Naive B cell (primary cell): ENCODE results near the gene HNRNPH3. TPM values are rescaled to one million over a fixed set of nuclear protein-coding genes. Genes with fewer than 3 reads are reported as not detected.
A peak's percentile ranks its signal among the peaks of the same experiment; 100 is the strongest.

Source experiments
- ATAC-seq, 2 donors: fragments of 150-1000 bp; cut with Tn5 transposase; 2 replicates each; pipeline ENCODE4 v1.10.0; 2021; ENCODE audit warnings: low read depth in 2 of 2, mild to moderate bottlenecking in 2 of 2, moderate library complexity in 2 of 2
- DNase-seq: peaks from one replicate; pipeline ENCODE4 v3.0.0; 2022
- H3K27ac Mint-ChIP-seq, 6 donors: one replicate each; pipeline ENCODE4 v1.8.0; 2020 to 2022; ENCODE audit warnings: mild to moderate bottlenecking in 6 of 6, mixed read lengths in 6 of 6, moderate library complexity in 5 of 6, inconsistent platforms in 2 of 6
- H3K27me3 Mint-ChIP-seq, 3 donors: one replicate each; pipeline ENCODE4 v1.8.0; 2021 to 2022; ENCODE audit warnings: mixed read lengths in 3 of 3, mild to moderate bottlenecking in 1 of 3
- H3K36me3 Mint-ChIP-seq, 2 donors: one replicate each; pipeline ENCODE4 v1.8.0; 2020 to 2022; ENCODE audit warnings: mixed read lengths in 2 of 2, inconsistent platforms in 1 of 2, mild to moderate bottlenecking in 1 of 2
- H3K4me1 Mint-ChIP-seq, 3 donors: one replicate each; pipeline ENCODE4 v1.8.0; 2020 to 2022; ENCODE audit warnings: mixed read lengths in 3 of 3, inconsistent platforms in 1 of 3, mild to moderate bottlenecking in 1 of 3, moderate library complexity in 1 of 3
- H3K4me3 Mint-ChIP-seq, 8 donors: one replicate each; pipeline ENCODE4 v1.8.0; 2020 to 2022; ENCODE audit warnings: mild to moderate bottlenecking in 8 of 8, mixed read lengths in 8 of 8, moderate library complexity in 8 of 8, inconsistent platforms in 2 of 8
- H3K9me3 Mint-ChIP-seq, 7 donors: one replicate each; pipeline ENCODE4 v1.8.0; 2020 to 2022; ENCODE audit warnings: mixed read lengths in 7 of 7, mild to moderate bottlenecking in 5 of 7, inconsistent platforms in 2 of 7, moderate library complexity in 1 of 7
- polyA plus RNA-seq, 6 donors: library from polyadenylated mRNA; unstranded; fragments of 300-500 nt; fragmentation: Illumina TruSeq; gene quantifications; one replicate each; pipeline ENCODE4 v1.2.3, GENCODE V29; 2021; ENCODE audit warnings: low read depth in 6 of 6

The HNRNPH3 gene
- polyA plus RNA-seq, 6 donors from 2014 or later: 101 to 147 (median 126) TPM

- Mint-ChIP-seq H3K27me3 (no peaks in the 10 kb centered on the region), H3K4me1 (peaks cover 54 to 71% (median 71%) of the 10 kb centered on the region in 3 donors), H3K4me3 (peak overlapping the region; percentile 98 to 100 (median 100)), H3K27ac (peak overlapping the region; percentile 6 to 99 (median 64)), H3K9me3 (peaks cover 0 to 8% (median 2%) of the 10 kb centered on the region in 7 donors), H3K36me3 (peaks cover 9 to 28% of the 10 kb centered on the region in 2 donors)
- ATAC-seq (no peak), DNase-seq (no peak)
Measured at GRCh38 chr10:68334672-68335467, 3.0 kb downstream of the HNRNPH3 start.

- ATAC-seq (no peak), DNase-seq (no peak)
- Mint-ChIP-seq H3K27ac (peak overlapping the region in 5 of 6 donors; percentile 13 to 81 (median 47)), H3K4me1 (peaks cover 43 to 65% (median 51%) of the 10 kb centered on the region in 3 donors), H3K9me3 (peaks cover 0 to 3% (median 0%) of the 10 kb centered on the region in 7 donors), H3K36me3 (peaks cover 16 to 33% of the 10 kb centered on the region in 2 donors), H3K27me3 (no peaks in the 10 kb centered on the region), H3K4me3 (peak overlapping the region in 4 of 8 donors; percentile 61 to 99 (median 68))
Measured at GRCh38 chr10:68336754-68337351, 5.0 kb downstream of the HNRNPH3 start.

DNA sequence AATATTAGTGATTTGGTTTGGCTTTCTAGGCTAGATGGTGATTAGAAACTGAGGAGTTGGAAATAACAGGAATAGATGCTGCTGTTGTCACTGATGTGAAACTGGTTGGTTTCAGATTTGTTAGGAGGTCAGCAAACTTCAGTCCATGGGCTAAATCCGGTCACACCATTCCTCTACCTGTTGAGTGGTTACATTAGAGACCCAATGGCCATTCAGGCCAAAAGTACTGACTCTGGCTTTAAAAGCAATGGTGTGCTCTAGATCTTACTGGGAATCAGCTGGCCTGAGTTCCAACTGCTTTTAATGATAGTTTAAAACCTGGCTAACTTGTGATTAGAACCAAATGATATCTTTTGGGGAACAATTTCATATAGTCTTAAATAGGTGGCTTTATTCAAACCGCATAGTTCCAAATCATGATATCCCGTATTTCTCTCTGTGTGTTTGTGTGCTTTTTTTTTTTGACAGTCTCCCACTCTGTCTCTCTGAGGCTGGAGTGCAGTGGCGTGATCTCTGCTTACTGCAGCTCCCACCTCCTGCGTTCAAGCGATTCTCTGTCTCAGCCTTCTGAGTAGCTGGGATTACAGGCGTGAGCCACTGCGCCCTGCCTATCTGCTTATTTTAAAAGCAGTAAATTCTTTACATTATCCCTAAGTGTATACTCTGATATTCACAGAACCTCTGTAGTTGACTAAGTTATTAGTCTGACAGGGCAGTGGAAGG is 8.7 kb downstream of the HNRNPH3 start:
- Mint-ChIP-seq H3K27ac (peak overlapping the region in 3 of 6 donors; percentile 50 to 70 (median 59)), H3K4me1 (peaks cover 24 to 39% (median 27%) of the 10 kb centered on the region in 3 donors), H3K4me3 (peak overlapping the region in 1 of 8 donors; percentile 21), H3K9me3 (no peaks in the 10 kb centered on the region), H3K36me3 (peaks cover 18 to 41% of the 10 kb centered on the region in 2 donors), H3K27me3 (no peaks in the 10 kb centered on the region)
- ATAC-seq (no peak), DNase-seq (no peak)

DNA sequence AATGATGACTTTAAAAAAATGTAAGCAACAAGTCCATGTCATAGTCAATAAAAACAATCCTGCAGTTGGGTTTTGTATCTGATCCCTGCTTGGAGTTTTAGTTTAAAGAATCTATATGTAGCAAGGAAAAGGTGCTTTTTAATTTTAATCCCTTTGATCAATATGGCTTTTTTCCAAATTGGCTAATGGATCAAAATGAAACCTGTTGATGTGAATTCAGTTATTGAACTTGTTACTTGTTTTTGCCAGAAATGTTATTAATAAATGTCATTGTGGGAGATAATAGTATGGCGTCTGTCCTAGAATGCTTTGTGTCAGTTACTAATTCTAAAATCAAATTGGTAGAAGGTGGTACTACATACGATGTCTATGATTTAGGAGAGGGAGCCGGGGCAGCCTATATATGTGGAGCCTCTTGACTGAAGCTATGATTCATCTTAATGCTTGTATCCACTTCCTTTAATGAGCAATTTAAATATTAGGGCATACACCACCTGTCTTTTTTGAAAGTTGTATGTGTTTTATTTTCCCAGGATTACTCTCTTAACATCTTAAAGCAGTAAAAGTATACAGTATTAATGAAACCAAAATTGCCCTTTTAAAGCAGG is 11.1 kb downstream of the HNRNPH3 start:
- Mint-ChIP-seq H3K36me3 (peaks cover 13 to 36% of the 10 kb centered on the region in 2 donors), H3K4me3 (no peak overlapping the region), H3K27ac (peak overlapping the region in 1 of 6 donors; percentile 18), H3K27me3 (no peaks in the 10 kb centered on the region), H3K9me3 (no peaks in the 10 kb centered on the region), H3K4me1 (peaks cover 0 to 14% (median 4%) of the 10 kb centered on the region in 3 donors)
- ATAC-seq: no peak
- no peak for DNase-seq

DNA sequence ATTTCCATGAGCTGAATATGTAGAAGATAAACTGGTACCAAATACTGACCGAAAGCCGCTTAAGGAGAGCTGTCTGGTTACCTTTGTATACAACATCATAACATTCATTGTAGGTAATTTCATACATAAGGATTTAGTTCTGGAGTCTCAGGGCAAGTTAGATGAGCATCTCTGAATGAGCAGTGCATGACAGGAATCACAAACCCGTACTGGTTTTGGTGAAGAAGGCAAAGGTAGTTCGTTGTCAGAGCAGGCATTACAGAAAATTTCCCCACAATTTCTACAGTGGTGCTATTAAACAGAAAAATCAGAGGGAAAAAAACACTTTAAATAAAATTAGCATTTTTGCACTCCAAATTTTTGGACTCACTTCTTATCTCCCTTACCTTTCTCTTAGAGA is 13.8 kb downstream of the HNRNPH3 start:
- peak overlapping the region in 3 of 6 donors; percentile 5 to 41 (median 33) for H3K27ac Mint-ChIP-seq
- H3K9me3 Mint-ChIP-seq: no peaks in the 10 kb centered on the region
- no peak overlapping the region for H3K4me3 Mint-ChIP-seq

DNA sequence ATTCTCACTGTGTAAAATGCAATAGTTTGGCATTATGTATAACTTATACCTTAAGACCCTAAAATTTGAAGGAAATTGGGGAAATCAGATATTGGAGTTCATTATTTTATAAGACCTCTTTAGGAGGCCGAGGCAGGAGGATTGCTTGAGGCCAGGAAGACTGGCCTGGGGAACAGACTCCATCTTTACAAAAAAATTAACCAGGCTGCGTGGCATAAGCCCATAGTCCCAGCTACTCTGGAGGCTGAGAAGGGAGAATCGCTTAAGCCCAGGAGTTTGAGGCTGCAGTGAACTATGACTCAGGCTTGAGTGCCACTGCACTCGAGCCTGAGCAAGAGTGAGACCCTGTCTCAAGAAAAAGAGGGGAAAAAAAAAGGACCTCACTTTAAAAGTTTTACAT is 14.9 kb downstream of the HNRNPH3 start:
- Mint-ChIP-seq H3K9me3 (no peaks in the 10 kb centered on the region), H3K4me3 (no peak overlapping the region), H3K27me3 (no peaks in the 10 kb centered on the region), H3K36me3 (peaks cover 3 to 15% of the 10 kb centered on the region in 2 donors), H3K4me1 (peaks cover 0 to 4% (median 3%) of the 10 kb centered on the region in 3 donors), H3K27ac (peak overlapping the region in 2 of 6 donors; percentile 26 to 49)
- no peak for ATAC-seq
- no peak for DNase-seq

More for the DNA sequence above, 13.8 kb downstream of the HNRNPH3 start:
- ATAC-seq (no peak), DNase-seq (no peak)
- Mint-ChIP-seq H3K27me3 (no peaks in the 10 kb centered on the region), H3K36me3 (peaks cover 9 to 22% of the 10 kb centered on the region in 2 donors), H3K4me1 (peaks cover 0 to 8% (median 4%) of the 10 kb centered on the region in 3 donors)

- DNase-seq: peak; percentile 29
- peak; percentile 53 to 55 for ATAC-seq
- H3K27me3 Mint-ChIP-seq: no peaks in the 10 kb centered on the region
- no peaks in the 10 kb centered on the region for H3K9me3 Mint-ChIP-seq
- H3K27ac Mint-ChIP-seq: peak overlapping the region in 5 of 6 donors; percentile 33 to 93 (median 81)
- peak overlapping the region in 1 of 8 donors; percentile 52 for H3K4me3 Mint-ChIP-seq
- H3K4me1 Mint-ChIP-seq: peaks cover 0 to 4% (median 0%) of the 10 kb centered on the region in 3 donors
- peaks cover 0 to 18% of the 10 kb centered on the region in 2 donors for H3K36me3 Mint-ChIP-seq
Measured at GRCh38 chr10:68348265-68348741, 16.4 kb downstream of the HNRNPH3 start.

DNA sequence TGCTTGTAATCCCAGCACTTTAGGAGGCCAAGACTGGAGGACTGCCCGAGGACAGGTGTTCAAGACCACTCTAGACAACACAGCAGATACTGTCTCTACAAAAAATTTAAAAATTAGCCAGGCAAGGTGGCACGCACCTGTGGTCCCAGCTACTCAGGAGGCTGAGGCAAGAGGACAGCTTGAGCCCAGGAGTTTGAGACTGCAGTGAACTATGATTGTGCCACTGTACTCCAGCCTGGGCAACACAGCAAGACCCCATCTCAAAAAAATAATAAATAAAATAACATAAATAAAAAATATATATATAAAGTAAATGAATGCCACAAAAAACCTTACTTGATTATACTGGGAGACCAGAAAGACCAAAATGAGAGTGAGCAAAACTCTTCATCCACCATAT is 21.7 kb downstream of the HNRNPH3 start:
- no peak overlapping the region for H3K4me3 Mint-ChIP-seq
- no peak overlapping the region for H3K27ac Mint-ChIP-seq
- H3K27me3 Mint-ChIP-seq: no peaks in the 10 kb centered on the region
- DNase-seq (no peak), ATAC-seq (no peak)
- H3K36me3 Mint-ChIP-seq: peaks cover 4 to 21% of the 10 kb centered on the region in 2 donors
- H3K9me3 Mint-ChIP-seq: no peaks in the 10 kb centered on the region
- H3K4me1 Mint-ChIP-seq: peaks cover 0 to 2% (median 0%) of the 10 kb centered on the region in 3 donors

- Mint-ChIP-seq H3K9me3 (no peaks in the 10 kb centered on the region), H3K4me3 (no peak overlapping the region), H3K36me3 (peaks cover 4 to 6% of the 10 kb centered on the region in 2 donors), H3K4me1 (peaks cover 0 to 14% (median 0%) of the 10 kb centered on the region in 3 donors), H3K27me3 (no peaks in the 10 kb centered on the region), H3K27ac (no peak overlapping the region)
- DNase-seq: no peak
- ATAC-seq: no peak
Measured at GRCh38 chr10:68359189-68359588, 27.3 kb downstream of the HNRNPH3 start.

- ATAC-seq: peak; percentile 39 to 47
- peaks cover 0 to 14% (median 0%) of the 10 kb centered on the region in 3 donors for H3K4me1 Mint-ChIP-seq
- DNase-seq: peak; percentile 11
- H3K27ac Mint-ChIP-seq: peak overlapping the region in 3 of 6 donors; percentile 38 to 59 (median 56)
- H3K9me3 Mint-ChIP-seq: no peaks in the 10 kb centered on the region
- no peaks in the 10 kb centered on the region for H3K27me3 Mint-ChIP-seq
- no peak overlapping the region for H3K4me3 Mint-ChIP-seq
- no peaks in the 10 kb centered on the region for H3K36me3 Mint-ChIP-seq
Measured at GRCh38 chr10:68362590-68362989, 30.7 kb downstream of the HNRNPH3 start.

DNA sequence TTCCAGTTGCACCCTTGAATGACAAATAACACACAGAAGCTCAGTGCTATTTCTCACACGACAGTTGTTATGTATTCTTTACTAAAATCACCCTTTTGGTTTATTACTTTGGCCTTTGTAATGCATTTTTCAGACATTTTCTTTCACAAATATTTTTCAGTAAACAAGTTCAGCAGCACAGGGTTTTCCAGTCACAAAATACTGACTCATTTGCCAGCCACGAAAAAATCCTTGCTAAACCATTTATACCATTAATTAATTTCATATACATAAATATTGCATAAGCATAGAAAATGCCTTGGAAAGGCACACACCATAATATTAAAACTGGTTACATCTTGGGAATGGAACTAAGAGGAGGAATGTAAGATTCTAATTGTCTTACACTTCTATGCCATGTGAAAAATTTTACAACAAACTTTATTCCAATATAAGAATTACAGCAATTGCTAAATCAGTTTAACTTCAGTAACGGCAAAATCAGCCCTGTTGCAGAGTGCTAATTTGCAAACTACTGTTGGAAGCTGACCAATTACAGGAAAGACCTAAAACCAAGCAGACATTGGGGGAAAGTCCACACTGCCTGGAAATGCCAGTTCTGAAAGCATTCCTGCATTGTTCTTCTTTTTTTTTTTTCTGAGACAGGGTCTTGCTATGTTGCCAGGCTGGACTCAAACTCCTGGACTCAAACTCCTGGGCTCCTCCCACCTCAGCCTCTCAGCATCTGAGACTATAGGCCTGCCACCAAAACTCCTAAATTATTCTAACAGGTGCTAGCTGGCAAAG is 32.4 kb downstream of the HNRNPH3 start:
- no peaks in the 10 kb centered on the region for H3K36me3 Mint-ChIP-seq
- no peak for ATAC-seq
- H3K4me1 Mint-ChIP-seq: peaks cover 0 to 14% (median 0%) of the 10 kb centered on the region in 3 donors
- H3K4me3 Mint-ChIP-seq: no peak overlapping the region
- no peak for DNase-seq
- H3K27me3 Mint-ChIP-seq: no peaks in the 10 kb centered on the region
- H3K9me3 Mint-ChIP-seq: no peaks in the 10 kb centered on the region
- peak overlapping the region in 1 of 6 donors; percentile 75 for H3K27ac Mint-ChIP-seq

DNA sequence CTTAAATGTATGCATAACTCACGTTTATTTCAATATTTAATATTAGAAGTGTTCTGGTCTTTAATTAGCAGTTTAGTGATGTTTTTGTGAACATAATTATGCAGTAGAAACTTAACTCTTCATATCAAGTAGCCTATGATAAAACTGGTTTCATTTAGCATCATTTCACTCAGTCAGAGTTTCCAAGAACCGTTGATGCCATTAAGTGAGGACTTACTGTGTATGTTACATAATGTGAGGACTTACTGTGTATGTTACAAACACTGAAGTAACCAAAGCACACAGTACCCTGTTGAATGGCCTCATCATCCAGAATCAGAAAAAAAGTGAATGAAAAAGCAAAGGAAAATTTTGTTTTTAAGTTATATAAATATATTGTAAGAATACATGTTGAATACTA is 33.7 kb downstream of the HNRNPH3 start:
- Mint-ChIP-seq H3K4me3 (no peak overlapping the region), H3K9me3 (peaks cover 0 to 3% (median 2%) of the 10 kb centered on the region in 7 donors), H3K36me3 (peaks cover 5 to 6% of the 10 kb centered on the region in 2 donors), H3K27ac (no peak overlapping the region), H3K4me1 (peaks cover 0 to 14% (median 0%) of the 10 kb centered on the region in 3 donors), H3K27me3 (no peaks in the 10 kb centered on the region)
- DNase-seq (no peak), ATAC-seq (no peak)
